Trophoblast cell (in vitro differentiated cells and primary cell): Measurements from ENCODE around the gene INHA. TPM values are rescaled to one million over a fixed set of nuclear protein-coding genes. Genes with fewer than 3 reads are reported as not detected.
A peak's percentile ranks its signal among the peaks of the same experiment; 100 is the strongest.

Experiments
- DNase-seq, 2 donors: peaks; one replicate each; pipeline ENCODE4 v3.0.0-alpha.2; 2016
- H2AFZ ChIP-seq: 2 replicates; pipeline ENCODE4 v1.6.1; 2013; ENCODE audit warnings: low read length, moderate library complexity, mild to moderate bottlenecking; ENCODE audit not compliant: insufficient read depth, poor library complexity
- H2AK5ac ChIP-seq: 2 replicates; pipeline ENCODE4 v1.6.1; 2013; ENCODE audit warnings: mild to moderate bottlenecking, low read length
- H2BK120ac ChIP-seq: 2 replicates; pipeline ENCODE4 v1.6.1; 2013; ENCODE audit warnings: low read length, mild to moderate bottlenecking, moderate library complexity; ENCODE audit not compliant: insufficient read depth, poor library complexity
- H2BK12ac ChIP-seq: 2 replicates; pipeline ENCODE4 v1.6.1; 2013; ENCODE audit warnings: mild to moderate bottlenecking, low read length, moderate library complexity
- H2BK5ac ChIP-seq: 2 replicates; pipeline ENCODE4 v1.6.1; 2013; ENCODE audit warnings: low read length, low read depth, moderate library complexity, mild to moderate bottlenecking; ENCODE audit not compliant: poor library complexity
- H3K14ac ChIP-seq: 2 replicates; pipeline ENCODE4 v1.6.1; 2013; ENCODE audit warnings: mild to moderate bottlenecking, low read length
- H3K18ac ChIP-seq: 2 replicates; pipeline ENCODE4 v1.6.1; 2013; ENCODE audit warnings: mild to moderate bottlenecking, low read length
- H3K23ac ChIP-seq: 2 replicates; pipeline ENCODE4 v1.6.1; 2013; ENCODE audit warnings: low read length
- H3K27ac ChIP-seq: 2 replicates; pipeline ENCODE4 v1.5.1; 2013; ENCODE audit warnings: low read depth, mild to moderate bottlenecking, inconsistent platforms, low read length, moderate library complexity
- H3K27me3 ChIP-seq: 2 replicates; pipeline ENCODE4 v1.6.1; 2013; ENCODE audit warnings: inconsistent platforms, mild to moderate bottlenecking, low read length, moderate library complexity; ENCODE audit not compliant: insufficient read depth
- H3K36me3 ChIP-seq, 2 experiments: 1 replicate in 1 of 2; 2 replicates in 1 of 2; pipeline ENCODE4 v1.6.1; 2013; ENCODE audit warnings: low read length in 2 of 2, mild to moderate bottlenecking in 2 of 2, moderate library complexity in 1 of 2; ENCODE audit not compliant: insufficient read depth in 2 of 2, control insufficient read depth in 1 of 2
- H3K4ac ChIP-seq: 2 replicates; pipeline ENCODE4 v1.6.1; 2013; ENCODE audit warnings: low read depth, mild to moderate bottlenecking, low read length, moderate library complexity
- H3K4me1 ChIP-seq, 2 experiments: 1 replicate in 1 of 2; 2 replicates in 1 of 2; pipeline ENCODE4 v1.6.1; 2013; ENCODE audit warnings: low read length in 2 of 2, mild to moderate bottlenecking in 2 of 2, moderate library complexity in 1 of 2; ENCODE audit not compliant: insufficient read depth in 2 of 2, control insufficient read depth in 1 of 2
- H3K4me2 ChIP-seq: 2 replicates; pipeline ENCODE4 v1.6.1; 2013; ENCODE audit warnings: inconsistent platforms, mild to moderate bottlenecking, low read length, moderate library complexity
- H3K4me3 ChIP-seq: 2 replicates; pipeline ENCODE4 v1.5.1; 2013; ENCODE audit warnings: mild to moderate bottlenecking, low read depth, low read length, inconsistent platforms
- H3K79me1 ChIP-seq: one replicate; pipeline ENCODE4 v1.6.1; 2013; ENCODE audit warnings: low read length
- H3K79me2 ChIP-seq: 2 replicates; pipeline ENCODE4 v1.6.1; 2013; ENCODE audit warnings: low read length, mild to moderate bottlenecking; ENCODE audit not compliant: control insufficient read depth, insufficient read depth, poor library complexity
- H3K9ac ChIP-seq: 2 replicates; pipeline ENCODE4 v1.6.1; 2013; ENCODE audit warnings: mild to moderate bottlenecking, low read length
- H3K9me3 ChIP-seq: 2 replicates; pipeline ENCODE4 v1.6.1; 2013; ENCODE audit warnings: low read depth, mild to moderate bottlenecking, control low read depth, inconsistent platforms, low read length; ENCODE audit not compliant: insufficient read depth
- H4K12ac ChIP-seq: 2 replicates; pipeline ENCODE4 v1.6.1; 2013; ENCODE audit warnings: low read depth, mild to moderate bottlenecking, low read length, moderate library complexity
- H4K8ac ChIP-seq: 2 replicates; pipeline ENCODE4 v1.6.1; 2013; ENCODE audit warnings: low read depth, mild to moderate bottlenecking, low read length, moderate library complexity
- H4K91ac ChIP-seq: one replicate; pipeline ENCODE4 v1.6.1; 2013; ENCODE audit warnings: low read depth, mild to moderate bottlenecking, low read length, moderate library complexity
- WGBS: extraction: QIAGEN DNeasy Blood & Tissue Kit; methylation state at CpG from one replicate; pipeline ENCODE4 v1.1.7; 2013; ENCODE audit warnings: missing lambda C conversion rate; ENCODE audit not compliant: insufficient read length, insufficient coverage; ENCODE audit errors: extremely low coverage; 5-methylcytosine and 5-hydroxymethylcytosine counted together
- polyA plus RNA-seq: library from polyadenylated mRNA; stranded (reverse); fragments of 200-250 nt; gene quantifications from 2 replicates; pipeline ENCODE4 v1.2.3, GENCODE V29; 2013

INHA gene
- 24.7 and 27.9 TPM in 2 replicates for polyA plus RNA-seq

- Histone ChIP-seq H3K18ac (peak within 1 kb of the TSS; percentile 95), H3K36me3 (peaks cover 10 to 13% of the 10 kb centered on the region in 2 experiments), H4K8ac (peak within 1 kb of the TSS; percentile 76), H2BK12ac (peak within 1 kb of the TSS; percentile 98), H3K4me2 (peak within 1 kb of the TSS; percentile 66), H3K9me3 (peaks cover 2% of the 10 kb centered on the region), H3K23ac (no peak within 1 kb of the TSS), H3K4me1 (peaks cover 26 to 41% of the 10 kb centered on the region in 2 experiments), H3K14ac (peak within 1 kb of the TSS; percentile 87), H2AFZ (peak within 1 kb of the TSS; percentile 48), H2BK5ac (peak within 1 kb of the TSS; percentile 99), H3K9ac (no peak within 1 kb of the TSS), H4K12ac (peak within 1 kb of the TSS; percentile 33), H2BK120ac (peak within 1 kb of the TSS; percentile 96), H3K79me2 (peaks cover 16% of the 10 kb centered on the region), H2AK5ac (peak within 1 kb of the TSS; percentile 78), H3K27ac (peak within 1 kb of the TSS; percentile 99), H4K91ac (peak within 1 kb of the TSS; percentile 99), H3K4me3 (peak within 1 kb of the TSS; percentile 98), H3K4ac (peak within 1 kb of the TSS; percentile 68), H3K27me3 (no peaks in the 10 kb centered on the region), H3K79me1 (peaks cover 36% of the 10 kb centered on the region)
- no CpG with 5 or more reads among the region's 13 CpGs for WGBS
- DNase-seq = peak in 1 of 2 donors; percentile 27
Measured at GRCh38 chr2:219572237-219573001, at the start of gene INHA. INHA (plus strand) TSS chr2:219572310; CDS start chr2:219572375, 65 bp downstream.

GRCh38 chr2:219523031-219523671 is 49.0 kb upstream of the INHA start:
- Histone ChIP-seq H2BK120ac (no peak overlapping the region), H4K91ac (no peak overlapping the region), H3K27me3 (peaks cover 21% of the 10 kb centered on the region), H2AFZ (no peak overlapping the region), H3K4me3 (no peak overlapping the region), H3K36me3 (no peaks in the 10 kb centered on the region), H2BK12ac (no peak overlapping the region), H3K9me3 (peaks cover 2% of the 10 kb centered on the region), H3K14ac (no peak overlapping the region), H3K27ac (no peak overlapping the region), H4K12ac (no peak overlapping the region), H3K18ac (no peak overlapping the region), H3K4ac (no peak overlapping the region), H4K8ac (no peak overlapping the region), H2AK5ac (no peak overlapping the region), H3K23ac (no peak overlapping the region), H3K79me1 (no peaks in the 10 kb centered on the region), H3K9ac (peak overlapping the region; percentile 9), H3K79me2 (no peaks in the 10 kb centered on the region), H3K4me1 (peaks cover 0 to 2% of the 10 kb centered on the region in 2 experiments), H2BK5ac (no peak overlapping the region), H3K4me2 (peak overlapping the region; percentile 47)
- WGBS = no CpG with 5 or more reads among the region's 24 CpGs
- no peak for DNase-seq

GRCh38 chr2:219524817-219525216 is 47.3 kb upstream of the INHA start:
- Histone ChIP-seq H4K91ac (no peak overlapping the region), H3K79me1 (no peaks in the 10 kb centered on the region), H4K8ac (no peak overlapping the region), H3K14ac (no peak overlapping the region), H3K4me1 (peaks cover 0 to 2% of the 10 kb centered on the region in 2 experiments), H2BK5ac (no peak overlapping the region), H3K27me3 (peaks cover 30% of the 10 kb centered on the region), H3K23ac (no peak overlapping the region), H3K36me3 (no peaks in the 10 kb centered on the region), H3K4ac (no peak overlapping the region), H3K4me2 (no peak overlapping the region), H3K27ac (no peak overlapping the region), H3K18ac (no peak overlapping the region), H2BK120ac (no peak overlapping the region), H2AFZ (no peak overlapping the region), H4K12ac (no peak overlapping the region), H3K9me3 (peaks cover 2% of the 10 kb centered on the region), H3K79me2 (no peaks in the 10 kb centered on the region), H3K4me3 (no peak overlapping the region), H3K9ac (no peak overlapping the region), H2AK5ac (no peak overlapping the region), H2BK12ac (no peak overlapping the region)
- WGBS = no CpG with 5 or more reads among the region's 2 CpGs
- DNase-seq = no peak

GRCh38 chr2:219525533-219526232 is 46.4 kb upstream of the INHA start:
- H2AK5ac ChIP-seq = no peak overlapping the region
- no peak overlapping the region for H4K12ac ChIP-seq
- H3K4ac ChIP-seq = no peak overlapping the region
- no peak overlapping the region for H2BK120ac ChIP-seq
- no peak overlapping the region for H3K4me3 ChIP-seq
- H4K8ac ChIP-seq = no peak overlapping the region
- H2AFZ ChIP-seq = no peak overlapping the region
- H3K27me3 ChIP-seq = peaks cover 30% of the 10 kb centered on the region
- no peak overlapping the region for H4K91ac ChIP-seq
- H3K9ac ChIP-seq = no peak overlapping the region
- H3K14ac ChIP-seq = no peak overlapping the region
- no peak overlapping the region for H3K18ac ChIP-seq
- peaks cover 2% of the 10 kb centered on the region for H3K9me3 ChIP-seq
- H2BK12ac ChIP-seq = no peak overlapping the region
- H3K79me2 ChIP-seq = no peaks in the 10 kb centered on the region
- no peaks in the 10 kb centered on the region for H3K36me3 ChIP-seq
- no peak overlapping the region for H3K4me2 ChIP-seq
- H3K23ac ChIP-seq = no peak overlapping the region
- no peak overlapping the region for H3K27ac ChIP-seq
- no CpG with 5 or more reads among the region's 9 CpGs for WGBS
- H3K79me1 ChIP-seq = no peaks in the 10 kb centered on the region
- H2BK5ac ChIP-seq = no peak overlapping the region
- peaks cover 0 to 2% of the 10 kb centered on the region in 2 experiments for H3K4me1 ChIP-seq
- no peak for DNase-seq
